CD8-positive, alpha-beta memory T cell (primary cell): ENCODE results near the gene STXBP5. TPM values are rescaled to one million over a fixed set of nuclear protein-coding genes. Genes with fewer than 3 reads are reported as not detected.
A peak's percentile ranks its signal among the peaks of the same experiment; 100 is the strongest.

ENCODE experiments used
- CTCF ChIA-PET: fragments of 350-600 bp; sonication (Branson Sonifier 250); formaldehyde crosslinking; loops from one replicate; lab custom pipeline; 2021; ENCODE audit warnings: antibody characterized with exemption; lab: Charles Lee
- POLR2A ChIA-PET: fragments of 350-600 bp; sonication (Branson Sonifier 250); formaldehyde crosslinking; loops from one replicate; lab custom pipeline; 2021; ENCODE audit warnings: antibody characterized with exemption; lab: Charles Lee
- DNase-seq, 5 donors: peaks; one replicate each; pipeline versions ENCODE4 v3.0.0 to v3.0.0-alpha.2; 2020 to 2022; ENCODE audit warnings: mixed read lengths in 1 of 5
- H3K27ac ChIP-seq: one replicate; pipeline ENCODE4 v1.7.0; 2013; ENCODE audit warnings: low read depth, mild to moderate bottlenecking, low read length, moderate library complexity
- H3K27me3 ChIP-seq: 2 replicates; pipeline ENCODE4 v1.7.0; 2013; ENCODE audit warnings: low read length, mild to moderate bottlenecking; ENCODE audit not compliant: insufficient read depth, poor library complexity, severe bottlenecking
- H3K36me3 ChIP-seq: 2 replicates; pipeline ENCODE4 v1.7.0; 2013; ENCODE audit warnings: mild to moderate bottlenecking, low read length, moderate library complexity; ENCODE audit not compliant: insufficient read depth
- H3K4me1 ChIP-seq: 2 replicates; pipeline ENCODE4 v1.7.0; 2013; ENCODE audit warnings: mild to moderate bottlenecking, low read length, moderate library complexity; ENCODE audit not compliant: insufficient read depth
- H3K4me3 ChIP-seq: 2 replicates; pipeline ENCODE4 v1.7.0; 2013; ENCODE audit warnings: mild to moderate bottlenecking, low read length
- H3K9me3 ChIP-seq: 2 replicates; pipeline ENCODE4 v1.7.0; 2013; ENCODE audit warnings: mild to moderate bottlenecking, low read length
- H3K27ac Mint-ChIP-seq, 8 donors: one replicate each; pipeline ENCODE4 v1.8.0; 2020 to 2021; ENCODE audit warnings: mixed read lengths in 8 of 8, mild to moderate bottlenecking in 6 of 8, inconsistent platforms in 3 of 8, moderate library complexity in 3 of 8
- H3K27me3 Mint-ChIP-seq, 2 donors: one replicate each; pipeline ENCODE4 v1.8.0; 2020 to 2021; ENCODE audit warnings: mixed read lengths in 2 of 2, mild to moderate bottlenecking in 1 of 2, moderate library complexity in 1 of 2
- H3K36me3 Mint-ChIP-seq, 3 donors: one replicate each; pipeline ENCODE4 v1.8.0; 2020 to 2021; ENCODE audit warnings: mixed read lengths in 3 of 3, inconsistent platforms in 1 of 3, mild to moderate bottlenecking in 1 of 3
- H3K4me1 Mint-ChIP-seq, 3 donors: one replicate each; pipeline ENCODE4 v1.8.0; 2020 to 2021; ENCODE audit warnings: mixed read lengths in 3 of 3, inconsistent platforms in 1 of 3, mild to moderate bottlenecking in 1 of 3
- H3K4me3 Mint-ChIP-seq, 7 donors: one replicate each; pipeline ENCODE4 v1.8.0; 2020 to 2021; ENCODE audit warnings: mixed read lengths in 7 of 7, mild to moderate bottlenecking in 6 of 7, moderate library complexity in 4 of 7, inconsistent platforms in 2 of 7
- H3K9me3 Mint-ChIP-seq, 5 donors: one replicate each; pipeline ENCODE4 v1.8.0; 2020 to 2022; ENCODE audit warnings: mixed read lengths in 5 of 5, mild to moderate bottlenecking in 3 of 5, moderate library complexity in 2 of 5, inconsistent platforms in 1 of 5
- polyA plus RNA-seq: library from polyadenylated mRNA; unstranded; fragments of 300-500 nt; fragmentation: Illumina TruSeq; gene quantifications from one replicate; pipeline ENCODE4 v1.2.3, GENCODE V29; 2021
- total RNA-seq, 2 experiments: library from RNA; stranded (reverse); gene quantifications; one replicate each; pipeline ENCODE4 v1.2.3, GENCODE V29; 2021

Gene STXBP5
- total and polyA plus RNA-seq, 3 experiments from 2014 or later: 8.7 to 32.2 (median 31.1) TPM

DNA sequence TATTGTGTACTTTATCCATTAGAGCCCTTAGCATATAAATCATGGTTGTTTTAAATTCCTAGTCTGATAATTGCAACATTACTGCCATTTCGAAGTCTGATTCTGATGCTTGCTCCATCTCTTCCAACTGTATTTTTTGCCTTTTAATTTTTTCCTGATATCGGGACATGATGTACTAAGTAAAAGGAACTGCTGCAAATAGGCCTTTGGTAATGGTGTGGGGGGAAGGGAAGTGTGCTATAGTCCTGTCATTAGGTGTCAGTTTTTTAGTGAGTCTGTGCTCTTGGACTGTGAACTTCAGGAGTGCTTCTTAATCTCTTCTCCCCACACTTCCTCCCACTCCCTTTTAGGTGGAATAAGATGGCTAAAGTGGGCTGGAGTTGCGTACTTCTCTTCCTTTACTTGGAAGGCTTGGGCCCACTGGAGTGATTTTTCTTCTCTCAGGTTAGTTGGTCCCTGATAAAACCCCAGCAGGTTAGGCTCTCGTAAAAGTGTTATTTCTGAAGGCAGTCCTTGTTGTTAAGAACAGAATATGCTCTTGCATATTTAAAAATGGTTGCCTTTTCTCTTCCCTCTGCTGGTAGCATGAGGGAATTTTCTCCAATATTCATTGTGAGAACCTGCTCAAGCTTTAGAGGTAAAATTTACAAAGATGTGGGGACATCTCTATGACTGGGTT lies 18.1 kb downstream of the STXBP5 start:
- peaks cover 4% of the 10 kb centered on the region for H3K36me3 ChIP-seq
- peaks cover 0 to 37% (median 17%) of the 10 kb centered on the region in 3 donors for H3K36me3 Mint-ChIP-seq
- DNase-seq: peak in 1 of 5 donors; percentile 33
- peaks cover 54 to 73% (median 55%) of the 10 kb centered on the region in 3 donors for H3K4me1 Mint-ChIP-seq
- no peak overlapping the region for H3K4me3 Mint-ChIP-seq
- H3K4me1 ChIP-seq: peaks cover 8% of the 10 kb centered on the region
- no peaks in the 10 kb centered on the region for H3K27me3 ChIP-seq
- no peaks in the 10 kb centered on the region for H3K27me3 Mint-ChIP-seq
- peak overlapping the region in 4 of 8 donors; percentile 8 to 35 (median 12) for H3K27ac Mint-ChIP-seq
- no peaks in the 10 kb centered on the region for H3K9me3 Mint-ChIP-seq
- POLR2A ChIA-PET: no interaction called here
- H3K9me3 ChIP-seq: no peaks in the 10 kb centered on the region
- H3K27ac ChIP-seq: peak overlapping the region; percentile 26
- CTCF ChIA-PET: interaction anchor here (0.9 kb wide), 1 partner anchor 64 kb away, joined by 3 read pairs; no protein-coding TSS in a partner anchor
- H3K4me3 ChIP-seq: no peak overlapping the region

DNA sequence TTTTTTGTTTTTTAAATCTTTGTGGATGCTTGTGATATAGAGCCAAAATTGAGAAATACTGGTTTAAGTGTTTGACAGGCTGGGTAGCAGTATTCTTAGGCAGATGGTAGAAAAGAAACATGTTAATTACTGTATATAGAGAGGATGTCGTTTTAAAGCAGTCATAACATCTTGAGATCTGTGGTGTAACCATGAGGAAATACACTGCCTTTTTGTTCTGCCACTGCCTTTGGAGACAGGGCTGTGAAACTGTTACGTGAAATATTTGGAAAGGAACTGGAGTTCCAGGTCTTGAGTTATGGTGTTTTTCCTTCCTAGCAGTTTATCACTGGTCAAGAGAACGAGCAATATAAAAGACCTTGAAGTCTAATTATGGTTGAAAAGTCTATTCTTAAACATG lies 19.5 kb downstream of the STXBP5 start:
- POLR2A ChIA-PET: no interaction called here
- H3K27me3 ChIP-seq: no peaks in the 10 kb centered on the region
- H3K36me3 ChIP-seq: peaks cover 4% of the 10 kb centered on the region

DNA sequence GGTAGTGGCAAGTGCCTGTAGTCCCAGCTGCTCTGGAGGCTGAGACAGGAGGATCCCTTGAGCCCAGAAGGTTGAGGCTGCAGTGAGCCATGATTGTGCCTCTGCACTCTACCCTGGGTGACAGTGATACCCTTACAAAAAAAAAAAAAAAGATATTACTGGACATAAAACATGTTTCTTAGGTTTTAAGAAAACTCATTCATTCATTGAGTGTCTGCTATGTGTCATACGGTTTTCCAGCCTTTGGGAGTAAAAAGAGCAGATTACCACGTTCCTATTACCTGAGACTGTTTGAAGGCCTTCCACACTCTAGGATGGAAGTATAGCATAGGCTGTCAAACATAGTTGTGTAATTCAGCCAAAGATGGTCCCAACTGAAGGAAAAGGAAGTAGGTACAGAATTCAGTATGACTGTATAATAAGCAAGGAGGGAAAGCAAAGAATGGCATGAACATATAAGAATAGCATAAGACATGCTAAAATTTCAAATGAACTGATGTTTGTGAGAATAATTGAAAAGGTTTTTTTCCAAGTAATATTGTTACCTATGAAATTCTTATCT lies 22.0 kb downstream of the STXBP5 start:
- Histone ChIP-seq H3K36me3 (peaks cover 4% of the 10 kb centered on the region), H3K9me3 (no peaks in the 10 kb centered on the region), H3K4me1 (peaks cover 8% of the 10 kb centered on the region), H3K27me3 (no peaks in the 10 kb centered on the region), H3K27ac (no peak overlapping the region), H3K4me3 (no peak overlapping the region)
- Mint-ChIP-seq H3K36me3 (peaks cover 0 to 20% (median 8%) of the 10 kb centered on the region in 3 donors), H3K9me3 (no peaks in the 10 kb centered on the region), H3K27ac (peak overlapping the region in 1 of 8 donors; percentile 19), H3K4me3 (no peak overlapping the region), H3K4me1 (peaks cover 52 to 66% (median 57%) of the 10 kb centered on the region in 3 donors), H3K27me3 (no peaks in the 10 kb centered on the region)
- ChIA-PET CTCF (no interaction called here), POLR2A (no interaction called here)
- DNase-seq: no peak

More for the DNA sequence above, 19.5 kb downstream of the STXBP5 start:
- H3K9me3 Mint-ChIP-seq: no peaks in the 10 kb centered on the region
- H3K27me3 Mint-ChIP-seq: no peaks in the 10 kb centered on the region
- Histone ChIP-seq H3K9me3 (no peaks in the 10 kb centered on the region), H3K27ac (no peak overlapping the region), H3K4me1 (peaks cover 8% of the 10 kb centered on the region), H3K4me3 (no peak overlapping the region)
- H3K4me1 Mint-ChIP-seq: peaks cover 64 to 77% (median 65%) of the 10 kb centered on the region in 3 donors
- no peak overlapping the region for H3K4me3 Mint-ChIP-seq
- H3K36me3 Mint-ChIP-seq: peaks cover 0 to 31% (median 14%) of the 10 kb centered on the region in 3 donors
- no peak for DNase-seq
- CTCF ChIA-PET: no interaction called here
- H3K27ac Mint-ChIP-seq: peak overlapping the region in 1 of 8 donors; percentile 30

DNA sequence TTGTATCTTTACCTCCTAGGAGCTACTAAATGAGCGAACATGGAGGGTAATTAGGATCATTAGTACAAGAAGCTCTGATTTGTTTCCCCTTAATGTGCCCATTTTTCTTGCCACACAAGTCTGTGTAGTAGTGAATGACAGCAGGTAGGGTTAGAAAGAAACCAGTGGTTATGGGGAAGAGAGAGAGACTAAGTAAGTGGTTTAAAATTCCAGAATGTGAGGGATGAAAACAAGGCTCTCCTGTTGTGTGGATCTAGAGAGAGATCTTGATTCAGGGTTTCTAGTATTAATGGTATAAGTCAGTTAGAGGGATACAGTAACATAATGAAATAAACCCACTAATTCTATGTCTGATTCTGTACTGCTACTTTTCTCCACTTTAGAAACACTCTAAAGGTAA lies 22.7 kb downstream of the STXBP5 start:
- Histone ChIP-seq H3K9me3 (no peaks in the 10 kb centered on the region), H3K27ac (no peak overlapping the region), H3K4me3 (no peak overlapping the region), H3K27me3 (no peaks in the 10 kb centered on the region), H3K4me1 (peaks cover 5% of the 10 kb centered on the region), H3K36me3 (peaks cover 4% of the 10 kb centered on the region)
- Mint-ChIP-seq H3K4me3 (no peak overlapping the region), H3K9me3 (no peaks in the 10 kb centered on the region), H3K27me3 (no peaks in the 10 kb centered on the region), H3K36me3 (peaks cover 0 to 18% (median 7%) of the 10 kb centered on the region in 3 donors), H3K4me1 (peaks cover 46 to 61% (median 55%) of the 10 kb centered on the region in 3 donors), H3K27ac (peak overlapping the region in 1 of 8 donors; percentile 18)
- CTCF ChIA-PET: no interaction called here
- POLR2A ChIA-PET: no interaction called here
- DNase-seq: no peak

DNA sequence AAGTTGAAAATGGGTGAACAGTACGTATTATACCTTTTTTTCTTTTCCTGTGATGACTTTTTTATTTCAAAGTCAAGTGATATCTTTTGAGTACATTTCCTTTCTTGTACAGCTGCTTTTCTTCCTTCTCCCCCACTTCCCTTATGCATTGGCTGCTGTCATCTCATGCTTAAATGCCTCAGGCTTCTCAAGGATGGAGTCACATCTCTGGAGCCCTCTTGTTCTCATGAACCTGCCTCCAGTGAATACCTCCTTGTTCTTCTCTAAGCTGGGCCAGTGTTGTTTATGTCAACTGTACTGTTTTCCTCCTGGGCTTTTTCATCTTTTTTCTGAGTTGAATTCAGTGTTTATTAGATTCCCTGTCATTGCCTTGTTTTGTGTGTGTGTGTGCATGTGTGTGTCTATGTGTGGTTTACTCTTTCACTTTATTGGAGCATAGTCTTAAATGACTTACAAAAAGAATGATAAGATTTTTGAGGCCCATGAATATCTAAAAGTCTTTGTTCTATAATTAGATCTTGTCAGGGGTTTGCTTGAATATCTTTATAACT lies 23.6 kb downstream of the STXBP5 start:
- DNase-seq: no peak
- ChIA-PET POLR2A (no interaction called here), CTCF (no interaction called here)
- Histone ChIP-seq H3K4me3 (no peak overlapping the region), H3K27ac (no peak overlapping the region), H3K27me3 (no peaks in the 10 kb centered on the region), H3K4me1 (no peaks in the 10 kb centered on the region), H3K36me3 (peaks cover 4% of the 10 kb centered on the region), H3K9me3 (no peaks in the 10 kb centered on the region)
- Mint-ChIP-seq H3K4me1 (peaks cover 36 to 51% (median 45%) of the 10 kb centered on the region in 3 donors), H3K27me3 (no peaks in the 10 kb centered on the region), H3K4me3 (no peak overlapping the region), H3K9me3 (no peaks in the 10 kb centered on the region), H3K27ac (peak overlapping the region in 3 of 8 donors; percentile 4 to 85 (median 52)), H3K36me3 (peaks cover 0 to 17% (median 7%) of the 10 kb centered on the region in 3 donors)

DNA sequence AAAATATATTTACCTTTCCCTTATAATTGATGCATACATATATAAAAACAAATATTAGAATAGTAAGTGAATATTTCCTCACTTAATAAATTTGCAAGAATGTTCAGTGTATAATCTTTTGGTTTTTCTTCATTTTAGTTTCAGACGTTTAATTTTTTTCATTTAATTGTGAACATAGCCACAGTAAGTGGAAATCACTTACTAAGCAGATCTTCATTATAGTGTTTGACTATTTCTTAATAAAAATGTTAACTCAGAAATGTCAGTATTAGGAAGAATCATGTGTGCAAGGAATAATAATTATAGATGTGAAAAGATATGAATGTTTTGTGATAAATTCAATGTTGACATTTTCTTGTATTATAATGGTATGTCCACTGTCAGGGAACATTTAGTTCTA lies 27.4 kb downstream of the STXBP5 start:
- H3K4me3 Mint-ChIP-seq: no peak overlapping the region
- POLR2A ChIA-PET: no interaction called here
- no peaks in the 10 kb centered on the region for H3K27me3 Mint-ChIP-seq
- H3K36me3 Mint-ChIP-seq: peaks cover 0 to 12% (median 6%) of the 10 kb centered on the region in 3 donors
- Histone ChIP-seq H3K4me1 (no peaks in the 10 kb centered on the region), H3K4me3 (no peak overlapping the region), H3K27me3 (no peaks in the 10 kb centered on the region), H3K36me3 (no peaks in the 10 kb centered on the region), H3K9me3 (no peaks in the 10 kb centered on the region), H3K27ac (no peak overlapping the region)
- no peaks in the 10 kb centered on the region for H3K9me3 Mint-ChIP-seq
- H3K4me1 Mint-ChIP-seq: peaks cover 39 to 41% (median 39%) of the 10 kb centered on the region in 3 donors
- no peak overlapping the region for H3K27ac Mint-ChIP-seq
- no peak for DNase-seq
- CTCF ChIA-PET: no interaction called here

DNA sequence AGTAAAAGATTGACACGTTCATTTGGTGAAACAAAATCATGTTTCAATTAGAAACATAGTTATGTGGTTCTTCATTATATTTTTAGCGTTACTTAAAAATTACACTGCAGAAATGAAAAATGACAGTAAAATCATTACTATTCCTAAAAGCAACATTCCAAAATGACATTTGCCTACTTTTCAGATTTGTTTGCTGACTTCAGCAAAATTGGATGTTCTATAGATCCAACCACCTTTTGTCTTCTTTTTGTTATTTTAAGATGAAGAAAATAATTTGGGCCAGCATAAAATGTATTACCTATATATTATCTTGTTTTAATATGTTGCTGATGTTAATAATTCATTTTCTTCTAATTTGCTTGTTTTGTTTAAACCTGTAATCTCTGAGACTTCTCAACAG lies 30.5 kb downstream of the STXBP5 start:
- ChIA-PET POLR2A (no interaction called here), CTCF (no interaction called here)
- peaks cover 18 to 26% (median 19%) of the 10 kb centered on the region in 3 donors for H3K4me1 Mint-ChIP-seq
- no peaks in the 10 kb centered on the region for H3K36me3 ChIP-seq
- no peaks in the 10 kb centered on the region for H3K9me3 ChIP-seq
- H3K27me3 Mint-ChIP-seq: no peaks in the 10 kb centered on the region
- H3K9me3 Mint-ChIP-seq: no peaks in the 10 kb centered on the region
- H3K27ac Mint-ChIP-seq: no peak overlapping the region
- peaks cover 8 to 29% (median 11%) of the 10 kb centered on the region in 3 donors for H3K36me3 Mint-ChIP-seq
- no peak for DNase-seq
- H3K4me3 ChIP-seq: no peak overlapping the region
- no peak overlapping the region for H3K4me3 Mint-ChIP-seq
- no peaks in the 10 kb centered on the region for H3K27me3 ChIP-seq
- no peak overlapping the region for H3K27ac ChIP-seq
- H3K4me1 ChIP-seq: no peaks in the 10 kb centered on the region

DNA sequence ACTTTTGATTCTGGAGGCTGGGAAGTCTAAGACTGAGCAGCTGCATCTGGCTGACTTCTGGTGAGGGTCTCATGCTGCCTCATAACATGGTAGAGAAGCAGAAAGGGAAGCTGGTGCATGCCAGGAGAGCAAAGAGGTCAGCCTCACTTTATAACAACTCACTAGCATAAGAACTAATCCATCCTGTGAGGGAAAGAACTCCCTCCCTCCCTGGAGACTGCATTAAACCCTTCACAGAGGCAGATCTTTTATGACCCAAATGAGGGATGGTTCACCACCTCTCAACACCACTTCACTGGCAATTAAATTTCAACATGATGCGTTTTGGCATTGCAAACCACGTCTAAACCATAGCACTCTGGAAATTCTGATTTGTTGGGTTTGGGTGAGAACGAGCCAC lies 33.9 kb downstream of the STXBP5 start:
- H3K27ac Mint-ChIP-seq: no peak overlapping the region
- Histone ChIP-seq H3K36me3 (peaks cover 4% of the 10 kb centered on the region), H3K4me3 (no peak overlapping the region), H3K27me3 (no peaks in the 10 kb centered on the region), H3K9me3 (no peaks in the 10 kb centered on the region), H3K4me1 (no peaks in the 10 kb centered on the region), H3K27ac (no peak overlapping the region)
- ChIA-PET POLR2A (no interaction called here), CTCF (no interaction called here)
- H3K9me3 Mint-ChIP-seq: no peaks in the 10 kb centered on the region
- no peak overlapping the region for H3K4me3 Mint-ChIP-seq
- peaks cover 8 to 44% (median 17%) of the 10 kb centered on the region in 3 donors for H3K36me3 Mint-ChIP-seq
- DNase-seq: no peak
- H3K4me1 Mint-ChIP-seq: peaks cover 10 to 19% (median 11%) of the 10 kb centered on the region in 3 donors
- no peaks in the 10 kb centered on the region for H3K27me3 Mint-ChIP-seq
